ENCODE results near the gene SMC2.
A peak's percentile ranks its signal among the peaks of the same experiment; 100 is the strongest.

SMC2 gene

GRCh38 chr9:104093647-104094533 lies at the start of gene SMC2:
TSS of gene SMC2 (plus strand) at chr9:104094309. CDS start at chr9:104095385, 1,076 bp downstream.
- peak; percentile 95 for DNase-seq (ENCODE audit: low spot score)

DNA sequence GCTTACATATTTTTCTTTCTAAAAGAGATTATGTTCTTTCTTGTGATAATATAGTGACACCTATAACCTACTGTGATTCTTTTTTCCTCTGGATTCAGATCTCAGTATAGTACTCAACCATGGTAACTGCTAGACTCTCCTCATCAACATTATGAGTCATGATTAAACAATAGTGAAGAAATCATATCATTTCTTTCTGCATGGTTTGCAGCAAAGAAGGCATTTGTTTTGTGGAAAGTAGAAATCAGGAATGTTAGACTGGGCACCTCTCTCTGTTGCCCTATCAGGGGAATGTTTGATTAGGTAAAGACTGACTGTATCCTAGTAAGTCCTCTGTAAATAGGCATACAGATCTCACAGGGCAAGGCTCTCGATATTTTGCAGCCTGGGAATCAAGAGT lies 25.6 kb upstream of the SMC2 start:
- DNase-seq (ENCODE audit: low spot score): no peak

- no peak for DNase-seq (ENCODE audit: low spot score)
Measured at GRCh38 chr9:104069288-104069687, 24.8 kb upstream of the SMC2 start.

- DNase-seq (ENCODE audit: low spot score): no peak
Measured at GRCh38 chr9:104071589-104071988, 22.5 kb upstream of the SMC2 start.

- no peak for DNase-seq (ENCODE audit: low spot score)
Measured at GRCh38 chr9:104073098-104073769, 20.9 kb upstream of the SMC2 start.

DNA sequence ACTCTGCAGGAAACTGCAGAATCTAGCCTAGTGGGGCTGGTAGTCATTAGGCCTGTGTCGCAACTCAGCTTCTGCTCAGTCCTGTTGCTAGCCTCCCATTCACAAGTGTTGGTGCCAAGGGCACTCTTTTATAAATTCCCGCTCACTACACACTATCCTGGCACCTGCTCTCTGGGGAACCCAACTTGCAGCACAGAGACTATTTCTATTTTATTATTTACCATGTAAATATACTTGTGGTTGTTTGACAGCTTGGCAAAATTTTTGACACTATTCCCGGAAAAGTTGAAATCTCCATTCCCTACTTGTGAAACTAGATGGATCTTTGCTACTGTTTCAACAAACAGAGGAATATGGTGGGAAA lies 20.4 kb upstream of the SMC2 start:
- DNase-seq (ENCODE audit: low spot score): no peak

DNA sequence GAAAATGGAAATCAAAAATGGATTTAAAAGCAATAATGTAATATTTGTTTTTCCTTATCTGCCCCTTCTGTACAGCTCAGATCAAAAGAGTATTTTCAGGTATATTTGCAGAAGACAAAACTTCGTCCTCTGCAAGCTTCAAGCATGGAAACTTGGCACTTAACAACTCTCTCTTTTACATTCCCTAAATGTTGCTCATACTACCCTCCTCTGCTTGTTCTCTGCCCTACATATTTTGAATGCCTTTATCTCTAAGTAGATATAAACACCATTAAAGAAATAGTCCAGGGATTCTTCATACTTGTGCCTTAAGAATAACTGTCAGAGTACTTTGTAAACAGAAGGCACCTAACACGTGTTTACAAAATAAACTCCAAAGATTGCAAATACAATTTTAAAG lies 19.2 kb upstream of the SMC2 start:
- DNase-seq (ENCODE audit: low spot score): no peak

- no peak for DNase-seq (ENCODE audit: low spot score)
Measured at GRCh38 chr9:104075801-104076753, 18.0 kb upstream of the SMC2 start.

DNA sequence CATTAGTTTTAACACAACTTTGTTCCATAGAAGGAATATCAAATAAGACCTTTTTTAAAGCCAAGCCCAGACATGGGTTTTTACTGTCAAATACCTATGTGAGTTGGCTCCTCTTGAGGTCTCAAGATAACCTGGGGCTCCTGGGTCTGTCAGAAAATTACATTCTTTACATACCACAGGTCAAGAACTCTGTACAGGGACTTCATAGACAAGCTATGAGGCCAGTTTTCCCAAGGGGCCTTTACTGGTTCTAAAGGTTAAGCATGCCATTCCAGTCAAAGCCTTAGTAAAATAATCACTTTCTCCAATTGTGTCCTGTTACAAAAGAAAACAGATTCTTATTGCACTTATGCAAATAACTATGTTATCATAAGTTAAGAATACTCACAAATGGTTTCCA lies 15.5 kb upstream of the SMC2 start:
- DNase-seq (ENCODE audit: low spot score): no peak

- DNase-seq (ENCODE audit: low spot score): no peak
Measured at GRCh38 chr9:104080983-104081382, 13.1 kb upstream of the SMC2 start.

- no peak for DNase-seq (ENCODE audit: low spot score)
Measured at GRCh38 chr9:104082168-104082567, 11.9 kb upstream of the SMC2 start.

GRCh38 chr9:104085525-104085924 lies 8.6 kb upstream of the SMC2 start:
- DNase-seq (ENCODE audit: low spot score): no peak

DNA sequence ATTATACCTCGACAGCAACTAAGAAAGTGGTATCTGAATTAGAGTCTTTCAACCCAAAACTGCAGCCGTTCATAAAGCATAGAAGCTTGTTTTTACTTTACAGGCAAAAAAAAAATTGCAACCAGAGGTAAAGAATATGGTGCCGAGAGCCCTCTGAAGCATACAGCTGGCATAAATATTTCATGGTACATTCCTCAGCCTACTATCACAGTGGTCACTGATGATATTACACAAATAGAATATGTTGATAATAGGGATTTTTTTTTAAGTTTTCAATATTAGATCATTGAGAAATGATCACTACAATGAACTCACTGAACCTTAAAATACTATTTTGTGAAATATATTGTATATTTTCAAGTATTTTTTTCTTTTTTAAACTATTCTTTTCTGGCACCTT lies 6.2 kb upstream of the SMC2 start:
- no peak for DNase-seq (ENCODE audit: low spot score)

DNA sequence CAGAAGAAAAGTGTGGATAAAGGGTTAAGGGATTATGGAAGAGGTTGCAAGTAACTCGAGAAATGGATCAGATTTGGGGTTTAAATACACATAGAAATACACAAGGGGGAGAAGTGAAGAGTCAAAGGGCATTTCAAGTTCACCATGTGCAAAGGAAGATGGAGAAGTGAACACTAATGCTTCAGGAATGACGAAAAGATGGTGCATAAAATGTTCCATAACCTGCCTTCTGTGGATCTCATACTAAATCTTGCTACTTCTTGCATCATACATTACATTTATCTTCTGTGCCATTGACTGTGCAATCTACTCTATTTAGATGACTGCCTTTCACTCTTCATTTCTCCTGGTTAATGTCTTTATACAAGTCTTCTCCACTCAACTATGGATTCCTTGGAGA lies 5.7 kb upstream of the SMC2 start:
- no peak for DNase-seq (ENCODE audit: low spot score)

DNA sequence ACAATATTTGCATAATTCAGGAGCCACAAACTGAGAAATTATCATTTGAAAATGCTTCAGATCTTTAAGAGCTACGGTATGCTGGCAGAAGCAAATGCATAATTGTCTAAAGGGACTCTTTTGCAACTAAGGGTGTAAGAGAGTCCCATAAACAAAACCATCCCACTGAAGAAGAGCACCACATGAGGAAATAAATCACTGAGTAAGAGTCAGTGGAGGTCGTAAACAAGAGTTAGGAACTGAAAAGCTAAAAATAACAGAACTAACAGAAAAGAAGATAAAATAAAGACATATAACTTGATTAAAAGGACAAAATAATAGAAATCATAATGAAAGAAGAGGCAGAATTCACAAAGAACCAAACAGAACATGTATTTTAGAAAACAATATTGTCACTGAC lies 3.5 kb upstream of the SMC2 start:
- DNase-seq (ENCODE audit: low spot score): no peak

DNA sequence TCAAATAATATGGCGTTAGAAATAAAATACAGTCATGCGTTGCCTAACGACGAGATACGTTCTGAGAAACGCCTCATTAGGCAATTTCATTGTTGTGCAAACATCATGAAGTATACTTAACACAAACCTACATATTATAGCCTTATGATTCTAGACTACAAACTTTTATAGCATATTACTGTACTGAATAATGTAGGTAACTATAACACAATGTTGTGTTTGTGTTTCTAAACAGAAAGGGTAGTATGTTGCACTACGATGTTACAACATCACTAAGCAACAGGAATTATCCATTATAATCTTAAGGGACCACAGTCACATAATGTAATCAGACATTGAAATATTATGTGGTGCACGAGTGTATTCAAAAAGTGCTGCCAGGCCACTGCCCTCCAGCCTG lies 3.0 kb upstream of the SMC2 start:
- no peak for DNase-seq (ENCODE audit: low spot score)

- DNase-seq (ENCODE audit: low spot score): no peak
Measured at GRCh38 chr9:104091708-104092107, 2.4 kb upstream of the SMC2 start.

DNA sequence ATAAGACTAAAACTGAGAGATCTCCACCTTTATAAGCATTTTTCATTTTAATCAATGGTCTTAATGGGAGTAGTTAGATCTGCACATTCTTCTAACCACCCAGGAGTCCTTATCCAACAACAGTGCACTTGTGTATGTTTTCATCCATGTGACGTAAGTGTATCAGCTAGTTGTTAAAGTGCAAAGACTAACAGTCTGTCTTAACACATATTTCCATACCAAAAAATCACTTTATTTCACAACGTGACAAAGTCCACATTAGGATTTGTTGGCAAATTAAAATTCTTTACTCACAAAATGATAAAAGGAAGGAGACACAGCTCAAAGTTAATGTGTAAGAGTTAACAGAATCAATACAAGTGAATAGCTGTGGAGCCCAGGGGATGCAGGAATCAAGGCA lies 1.9 kb upstream of the SMC2 start:
- DNase-seq (ENCODE audit: low spot score): no peak

GRCh38 chr9:104092875-104093600 lies 1.1 kb upstream of the SMC2 start:
- DNase-seq (ENCODE audit: low spot score): no peak

- DNase-seq (ENCODE audit: low spot score): no peak
Measured at GRCh38 chr9:104094534-104095015, 466 bp downstream of the SMC2 start.

- no peak for DNase-seq (ENCODE audit: low spot score)
Measured at GRCh38 chr9:104099630-104100029, 5.5 kb downstream of the SMC2 start.

- peak; percentile 52 for DNase-seq (ENCODE audit: low spot score)
Measured at GRCh38 chr9:104104360-104104759, 10.3 kb downstream of the SMC2 start.

Measured in hematopoietic multipotent progenitor cell treated with erythropoietin and hydrocortisone succinate and interleukin-3 and kit ligand, for 15 days (in vitro differentiated cells).